Endothelial cell of umbilical vein (primary cell): Measurements from ENCODE around the gene ZNF341.

Experiments
- FOS ChIP-seq: IDR thresholded peaks from 2 replicates; pipeline ENCODE4 v1.6.1; 2011; ENCODE audit warnings: mild to moderate bottlenecking, low read length, moderate library complexity, borderline replicate concordance; ENCODE audit not compliant: insufficient read depth
- GATA2 ChIP-seq: IDR thresholded peaks from 2 replicates; pipeline ENCODE4 v1.7.0; 2011; ENCODE audit warnings: low read depth, mild to moderate bottlenecking, moderate library complexity, mixed read lengths, low read length; ENCODE audit not compliant: insufficient read length, insufficient read depth
- JUN ChIP-seq: IDR thresholded peaks from 2 replicates; pipeline ENCODE4 v1.6.1; 2011; ENCODE audit warnings: borderline replicate concordance, low read depth; ENCODE audit not compliant: insufficient read length, insufficient read depth
- POLR2A ChIP-seq: IDR thresholded peaks from 2 replicates; pipeline ENCODE4 v1.6.1; 2012; ENCODE audit warnings: low read depth, mild to moderate bottlenecking, control low read depth, low read length
- POLR2AphosphoS5 ChIP-seq: IDR thresholded peaks from 2 replicates; pipeline ENCODE4 v1.6.1; 2012; ENCODE audit warnings: low read depth, mild to moderate bottlenecking, control low read depth, low read length, moderate library complexity; ENCODE audit not compliant: insufficient read depth
- TF ChIP-seq, protein P1 (sequence below), 2 donors: IDR thresholded peaks; 1 replicate in 1 of 2; 2 replicates in 1 of 2; pipeline ENCODE4 v1.5.1; 2011; ENCODE audit warnings: low read length in 2 of 2, mild to moderate bottlenecking in 2 of 2, moderate library complexity in 2 of 2, control low read depth in 1 of 2, inconsistent platforms in 1 of 2, low read depth in 1 of 2; ENCODE audit not compliant: insufficient read depth in 1 of 2; ENCODE audit errors: extremely low read depth in 1 of 2

- TF ChIP-seq, protein P1, sequence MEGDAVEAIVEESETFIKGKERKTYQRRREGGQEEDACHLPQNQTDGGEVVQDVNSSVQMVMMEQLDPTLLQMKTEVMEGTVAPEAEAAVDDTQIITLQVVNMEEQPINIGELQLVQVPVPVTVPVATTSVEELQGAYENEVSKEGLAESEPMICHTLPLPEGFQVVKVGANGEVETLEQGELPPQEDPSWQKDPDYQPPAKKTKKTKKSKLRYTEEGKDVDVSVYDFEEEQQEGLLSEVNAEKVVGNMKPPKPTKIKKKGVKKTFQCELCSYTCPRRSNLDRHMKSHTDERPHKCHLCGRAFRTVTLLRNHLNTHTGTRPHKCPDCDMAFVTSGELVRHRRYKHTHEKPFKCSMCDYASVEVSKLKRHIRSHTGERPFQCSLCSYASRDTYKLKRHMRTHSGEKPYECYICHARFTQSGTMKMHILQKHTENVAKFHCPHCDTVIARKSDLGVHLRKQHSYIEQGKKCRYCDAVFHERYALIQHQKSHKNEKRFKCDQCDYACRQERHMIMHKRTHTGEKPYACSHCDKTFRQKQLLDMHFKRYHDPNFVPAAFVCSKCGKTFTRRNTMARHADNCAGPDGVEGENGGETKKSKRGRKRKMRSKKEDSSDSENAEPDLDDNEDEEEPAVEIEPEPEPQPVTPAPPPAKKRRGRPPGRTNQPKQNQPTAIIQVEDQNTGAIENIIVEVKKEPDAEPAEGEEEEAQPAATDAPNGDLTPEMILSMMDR (IDR thresholded peaks at IDR 0.05; ENCODE audit: extremely low read depth in 1 of 2, insufficient read depth in 1 of 2, low read depth in 1 of 2, low read length in 2 of 2): no peak
- no peak for TF ChIP-seq GATA2
- TF ChIP-seq POLR2A: no peak
- TF ChIP-seq JUN: no peak
- TF ChIP-seq POLR2AphosphoS5: no peak
- no peak for TF ChIP-seq FOS
Observed at GRCh38 chr20:33817411-33817810, 85.6 kb downstream of the ZNF341 start.
